Caco-2 (cell line): ENCODE results near the gene WWOX. TPM values are rescaled to one million over a fixed set of nuclear protein-coding genes. Genes with fewer than 3 reads are reported as not detected.

Experiments
- BruUV-seq: library from RNA; stranded (reverse); fragments of 400-500 nt; replicated peaks from 2 replicates; lab custom pipeline; 2021; lab: Mats Ljungman, UMichigan
- CTCF ChIA-PET: fragments of 300-600 bp; sonication (Branson Sonifier 250); formaldehyde crosslinking; loops from one replicate; lab custom pipeline; 2022; ENCODE audit warnings: antibody characterized with exemption; lab: Charles Lee
- POLR2A ChIA-PET: fragments of 300-600 bp; sonication (Branson Sonifier 250); formaldehyde crosslinking; loops from one replicate; lab custom pipeline; 2022; ENCODE audit warnings: antibody characterized with exemption; lab: Charles Lee
- DNase-seq, 2 experiments: peaks; one replicate each; pipeline versions ENCODE4 v3.0.0 to v3.0.0-alpha.2; 2020 to 2022
- H3K27me3 ChIP-seq: replicated peaks from 2 replicates; pipeline ENCODE4 v1.6.0; 2011; ENCODE audit warnings: low read length; ENCODE audit not compliant: control insufficient read depth, insufficient read depth
- H3K36me3 ChIP-seq: 2 replicates; pipeline ENCODE4 v1.5.1; 2011; ENCODE audit warnings: low read length; ENCODE audit not compliant: control insufficient read depth, insufficient read depth
- H3K4me1 ChIP-seq: fragments of 250-450 bp; sonication (Bioruptor Pico); 2 replicates; pipeline ENCODE4 v1.5.1; 2020; ENCODE audit warnings: mild to moderate bottlenecking
- H3K4me3 ChIP-seq: 2 replicates; pipeline ENCODE4 v1.5.1; 2011; ENCODE audit warnings: low read depth, mild to moderate bottlenecking, control low read depth, low read length
- H3K9me3 ChIP-seq: fragments of 250-450 bp; sonication (Bioruptor Pico); 2 replicates; pipeline ENCODE4 v1.5.1; 2020; ENCODE audit warnings: mild to moderate bottlenecking, moderate library complexity
- H3K27ac Mint-ChIP-seq: one replicate; pipeline ENCODE4 v1.8.0; 2022; ENCODE audit warnings: mixed read lengths; ENCODE audit not compliant: unreplicated experiment
- H3K27me3 Mint-ChIP-seq: one replicate; pipeline ENCODE4 v1.8.0; 2022; ENCODE audit warnings: mixed read lengths; ENCODE audit not compliant: insufficient read depth, unreplicated experiment
- H3K36me3 Mint-ChIP-seq: one replicate; pipeline ENCODE4 v1.8.0; 2022; ENCODE audit warnings: mild to moderate bottlenecking, mixed read lengths; ENCODE audit not compliant: insufficient read depth, unreplicated experiment
- H3K4me1 Mint-ChIP-seq: one replicate; pipeline ENCODE4 v1.8.0; 2022; ENCODE audit warnings: low read depth, mixed read lengths; ENCODE audit not compliant: unreplicated experiment
- H3K4me3 Mint-ChIP-seq: one replicate; pipeline ENCODE4 v1.8.0; 2022; ENCODE audit warnings: mild to moderate bottlenecking, moderate library complexity, mixed read lengths; ENCODE audit not compliant: unreplicated experiment
- H3K9me3 Mint-ChIP-seq: one replicate; pipeline ENCODE4 v1.8.0; 2022; ENCODE audit warnings: mixed read lengths; ENCODE audit not compliant: unreplicated experiment
- intact Hi-C: fragments of 100-400 bp; cut with micrococcal nuclease; formaldehyde crosslinking; loops from one replicate; pipeline ENCODE4 v1.10.0; 2022; ENCODE audit not compliant: unreplicated experiment
- total RNA-seq: library from RNA; stranded (reverse); gene quantifications from 2 replicates; pipeline ENCODE4 v1.2.3, GENCODE V29; 2022
- TF ChIP-seq, protein P1 (sequence below), 2 experiments: fragments of 200-600 bp in 1 of 2; IDR thresholded peaks; 1 replicate in 1 of 2; 2 replicates in 1 of 2; pipeline versions ENCODE4 v1.5.1 to v1.8.0; 2011 to 2022; ENCODE audit warnings: antibody characterized with exemption in 1 of 2, control low read depth in 1 of 2, inconsistent platforms in 1 of 2, low read depth in 1 of 2, low read length in 1 of 2, mild to moderate bottlenecking in 1 of 2, moderate library complexity in 1 of 2; ENCODE audit not compliant: insufficient read depth in 1 of 2, severe bottlenecking in 1 of 2, unreplicated experiment in 1 of 2

The WWOX gene
- total RNA-seq, 1 experiment from 2014 or later, result 45.0 TPM

DNA sequence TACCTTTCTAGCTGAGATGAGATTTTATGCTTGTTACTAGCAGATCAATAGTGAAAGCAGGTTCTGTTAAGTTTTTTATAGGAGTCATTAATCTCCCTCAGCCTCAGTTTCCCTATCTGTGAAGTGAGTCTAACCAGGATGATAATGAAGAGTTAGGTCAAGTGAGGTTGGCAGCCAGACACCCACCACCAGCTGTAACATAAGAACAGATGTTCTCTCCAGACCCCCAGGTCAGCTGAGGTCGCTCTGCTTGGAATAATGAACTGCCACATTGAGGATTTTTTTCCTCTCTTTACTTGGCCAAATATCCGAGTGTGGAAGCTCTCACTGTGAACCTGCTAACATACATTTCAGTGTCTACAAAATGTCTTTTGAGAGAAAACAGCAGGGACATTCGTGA is 389.6 kb downstream of the WWOX start:
- H3K36me3 Mint-ChIP-seq, result no peaks in the 10 kb centered on the region
- Histone ChIP-seq H3K4me3 (no peak overlapping the region), H3K27me3 (no peaks in the 10 kb centered on the region), H3K36me3 (no peaks in the 10 kb centered on the region), H3K4me1 (no peaks in the 10 kb centered on the region), H3K9me3 (no peaks in the 10 kb centered on the region)
- POLR2A ChIA-PET, result no interaction called here
- TF ChIP-seq, protein P1, sequence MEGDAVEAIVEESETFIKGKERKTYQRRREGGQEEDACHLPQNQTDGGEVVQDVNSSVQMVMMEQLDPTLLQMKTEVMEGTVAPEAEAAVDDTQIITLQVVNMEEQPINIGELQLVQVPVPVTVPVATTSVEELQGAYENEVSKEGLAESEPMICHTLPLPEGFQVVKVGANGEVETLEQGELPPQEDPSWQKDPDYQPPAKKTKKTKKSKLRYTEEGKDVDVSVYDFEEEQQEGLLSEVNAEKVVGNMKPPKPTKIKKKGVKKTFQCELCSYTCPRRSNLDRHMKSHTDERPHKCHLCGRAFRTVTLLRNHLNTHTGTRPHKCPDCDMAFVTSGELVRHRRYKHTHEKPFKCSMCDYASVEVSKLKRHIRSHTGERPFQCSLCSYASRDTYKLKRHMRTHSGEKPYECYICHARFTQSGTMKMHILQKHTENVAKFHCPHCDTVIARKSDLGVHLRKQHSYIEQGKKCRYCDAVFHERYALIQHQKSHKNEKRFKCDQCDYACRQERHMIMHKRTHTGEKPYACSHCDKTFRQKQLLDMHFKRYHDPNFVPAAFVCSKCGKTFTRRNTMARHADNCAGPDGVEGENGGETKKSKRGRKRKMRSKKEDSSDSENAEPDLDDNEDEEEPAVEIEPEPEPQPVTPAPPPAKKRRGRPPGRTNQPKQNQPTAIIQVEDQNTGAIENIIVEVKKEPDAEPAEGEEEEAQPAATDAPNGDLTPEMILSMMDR (IDR thresholded peaks at IDR 0.05; ENCODE audit: insufficient read depth in 1 of 2, low read depth in 1 of 2, low read length in 1 of 2, severe bottlenecking in 1 of 2, unreplicated experiment in 1 of 2), result no peak
- CTCF ChIA-PET, result no interaction called here
- H3K4me1 Mint-ChIP-seq, result no peaks in the 10 kb centered on the region
- H3K27ac Mint-ChIP-seq, result no peak overlapping the region
- intact Hi-C loops, result no loop called here
- no peak for DNase-seq
- no peak overlapping the region for H3K4me3 Mint-ChIP-seq
- H3K27me3 Mint-ChIP-seq, result no peaks in the 10 kb centered on the region
- no TSS peak for BruUV-seq
- H3K9me3 Mint-ChIP-seq, result no peaks in the 10 kb centered on the region

DNA sequence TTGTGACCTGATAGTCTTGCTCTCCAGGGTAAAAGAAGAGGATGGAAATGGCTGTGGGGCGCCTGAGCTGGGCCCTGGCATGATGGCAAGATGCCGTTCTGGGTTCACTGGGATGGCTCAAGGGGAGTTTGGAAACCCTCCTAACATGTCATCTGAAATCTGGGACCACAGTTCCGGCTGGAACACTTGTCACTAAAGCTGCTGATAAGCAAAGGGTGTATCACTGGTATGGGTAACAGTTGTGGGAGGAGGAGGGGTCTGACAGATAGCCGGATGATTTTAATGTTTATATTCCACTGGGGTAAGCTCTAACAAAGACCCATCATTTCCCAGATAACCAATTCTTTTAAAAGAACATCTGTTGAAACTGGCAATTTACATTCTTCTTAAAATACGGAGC is 390.2 kb downstream of the WWOX start:
- ChIA-PET CTCF (no interaction called here), POLR2A (no interaction called here)
- H3K4me1 ChIP-seq, result no peaks in the 10 kb centered on the region
- H3K4me3 ChIP-seq, result no peak overlapping the region
- Mint-ChIP-seq H3K9me3 (no peaks in the 10 kb centered on the region), H3K4me1 (no peaks in the 10 kb centered on the region), H3K4me3 (no peak overlapping the region), H3K36me3 (no peaks in the 10 kb centered on the region), H3K27me3 (no peaks in the 10 kb centered on the region), H3K27ac (no peak overlapping the region)
- no peaks in the 10 kb centered on the region for H3K9me3 ChIP-seq
- DNase-seq, result no peak
- no TSS peak for BruUV-seq
- H3K36me3 ChIP-seq, result no peaks in the 10 kb centered on the region
- H3K27me3 ChIP-seq, result no peaks in the 10 kb centered on the region
- TF ChIP-seq, protein P1 (IDR thresholded peaks at IDR 0.05; ENCODE audit: insufficient read depth in 1 of 2, low read depth in 1 of 2, low read length in 1 of 2, severe bottlenecking in 1 of 2, unreplicated experiment in 1 of 2), result no peak
- intact Hi-C loops, result no loop called here

DNA sequence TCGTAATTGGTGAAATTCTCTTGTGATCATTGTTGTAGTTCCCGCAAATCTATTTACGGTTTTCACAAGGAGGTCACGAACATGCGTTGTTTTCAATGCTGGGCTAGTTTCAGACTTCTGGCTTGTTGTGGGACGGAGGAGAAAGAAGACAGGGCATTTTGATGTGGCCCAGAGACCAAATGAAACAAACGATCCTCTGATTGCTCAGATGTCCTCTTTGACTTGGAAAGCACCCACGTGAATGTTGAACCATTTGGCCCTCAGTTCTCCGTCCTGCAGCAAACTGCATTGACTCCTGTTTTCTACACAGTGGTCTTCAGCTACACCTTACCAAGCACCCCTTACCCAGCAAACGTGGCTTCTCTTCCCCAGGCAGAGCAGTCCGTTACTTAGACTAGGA is 391.0 kb downstream of the WWOX start:
- Histone ChIP-seq H3K36me3 (no peaks in the 10 kb centered on the region), H3K4me1 (no peaks in the 10 kb centered on the region), H3K9me3 (no peaks in the 10 kb centered on the region), H3K27me3 (no peaks in the 10 kb centered on the region), H3K4me3 (no peak overlapping the region)
- H3K4me1 Mint-ChIP-seq, result no peaks in the 10 kb centered on the region
- ChIA-PET POLR2A (no interaction called here), CTCF (no interaction called here)
- TF ChIP-seq, protein P1 (IDR thresholded peaks at IDR 0.05; ENCODE audit: insufficient read depth in 1 of 2, low read depth in 1 of 2, low read length in 1 of 2, severe bottlenecking in 1 of 2, unreplicated experiment in 1 of 2), result no peak
- H3K27me3 Mint-ChIP-seq, result no peaks in the 10 kb centered on the region
- H3K9me3 Mint-ChIP-seq, result no peaks in the 10 kb centered on the region
- no TSS peak for BruUV-seq
- no peak overlapping the region for H3K4me3 Mint-ChIP-seq
- DNase-seq, result no peak
- H3K27ac Mint-ChIP-seq, result no peak overlapping the region
- intact Hi-C loops, result no loop called here
- H3K36me3 Mint-ChIP-seq, result no peaks in the 10 kb centered on the region
